GM11168 (cell line): Measurements from ENCODE around the gene KRTAP4-1.
"Not testable (repeated sequence)": the region's sequence is repeated elsewhere in the genome, so short reads cannot be mapped to it uniquely, and the experiment has no call there.

Experiments used
- in situ Hi-C: fragments of 300-500 bp; cut with MboI; formaldehyde crosslinking; loops from one replicate; pipeline ENCODE4 v1.12.0; 2022; ENCODE audit warnings: low sequenced_read_pairs; ENCODE audit not compliant: unreplicated experiment

The KRTAP4-1 gene

DNA sequence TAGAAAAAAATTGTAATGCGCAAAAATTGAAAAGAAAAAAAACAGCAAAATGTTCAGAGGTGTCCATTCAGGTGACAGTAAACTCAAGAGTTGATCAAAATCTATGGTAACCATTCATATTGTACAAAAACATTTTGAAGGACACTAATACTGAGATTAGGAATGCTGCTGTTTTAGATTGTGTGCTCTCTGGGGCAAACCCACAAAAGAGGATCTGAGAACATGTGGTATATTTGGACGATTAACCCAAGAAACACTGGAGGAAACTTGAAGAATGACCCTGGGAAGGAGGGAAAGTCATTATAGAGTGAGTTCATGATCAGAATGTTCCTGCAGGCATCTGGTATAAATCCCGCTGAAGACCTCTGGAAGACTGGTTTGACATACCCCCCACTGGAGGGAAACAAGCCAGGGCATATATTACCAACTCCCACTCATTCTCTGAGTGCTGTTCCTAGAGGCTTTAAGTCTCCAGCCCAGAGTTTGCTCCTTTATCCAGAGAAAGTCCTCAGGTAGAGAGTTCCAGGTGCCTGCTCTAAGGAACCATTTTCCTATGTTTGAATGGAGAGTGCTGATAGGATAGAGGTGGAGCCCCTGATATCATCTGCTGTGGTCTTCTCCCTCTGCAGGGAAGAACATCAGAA lies 7.8 kb downstream of the KRTAP4-1 start:
- in situ Hi-C loops, result no loop called here

- in situ Hi-C loops, result no loop called here
Measured at GRCh38 chr17:41171886-41172285, 12.8 kb downstream of the KRTAP4-1 start.

GRCh38 chr17:41168121-41168520 lies 16.6 kb downstream of the KRTAP4-1 start, which contains the start of gene KRTAP4-3:
TSS of gene KRTAP4-3 (minus strand) at chr17:41168221. CDS start at chr17:41168172, 49 bp downstream.
- in situ Hi-C loops, result no loop called here

DNA sequence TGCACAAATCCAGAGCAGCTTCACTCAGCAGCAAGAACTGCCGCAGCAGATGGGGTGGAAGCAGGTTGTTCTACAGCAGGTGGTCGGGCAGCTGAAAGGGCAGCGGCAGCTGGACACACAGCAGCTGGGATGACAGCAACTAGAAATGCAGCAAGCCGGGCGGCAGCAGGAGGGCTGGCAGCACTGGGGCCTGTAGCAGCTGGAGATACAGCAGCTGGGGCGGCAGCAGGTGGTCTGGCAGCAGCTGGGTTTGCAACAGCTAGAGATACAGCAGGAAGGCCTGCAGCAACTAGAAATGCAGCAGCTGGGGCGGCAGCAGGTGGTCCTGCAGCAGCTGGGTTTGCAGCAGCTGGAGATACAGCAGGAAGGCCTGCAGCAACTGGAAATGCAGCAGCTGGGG lies 17.1 kb downstream of the KRTAP4-1 start:
- in situ Hi-C loops, result no loop called here

GRCh38 chr17:41163828-41164227 lies 20.9 kb downstream of the KRTAP4-1 start:
- in situ Hi-C loops, result no loop called here

DNA sequence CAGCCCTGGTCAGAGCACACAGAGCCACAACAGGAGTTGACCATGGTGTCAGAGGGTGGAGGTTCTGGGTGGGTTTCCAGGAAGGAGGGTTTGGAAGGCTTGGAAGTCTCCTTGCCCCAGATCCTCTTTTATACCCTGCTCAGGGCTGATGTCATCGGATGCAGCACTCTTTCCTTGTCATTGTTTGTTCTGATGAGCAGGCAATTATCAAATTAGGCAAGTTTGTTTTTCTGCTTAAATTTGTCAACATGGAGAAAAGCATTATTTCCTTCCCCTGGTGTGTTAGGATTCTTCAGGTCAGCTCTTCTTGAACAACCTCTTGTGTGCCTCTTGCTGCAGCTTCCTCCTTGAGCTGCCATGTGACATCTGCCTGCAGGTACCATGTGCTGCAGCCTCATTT lies 24.1 kb downstream of the KRTAP4-1 start, which contains the start of gene KRTAP4-4:
Gene KRTAP4-4, minus strand, starts transcription at position 101 of the 400 bp plus-strand sequence. Its CDS starts 57 bp downstream, at position 44.
- in situ Hi-C loops, result no loop called here

- in situ Hi-C loops, result not testable (repeated sequence)
Measured at GRCh38 chr17:41160190-41160589, 24.5 kb downstream of the KRTAP4-1 start.

DNA sequence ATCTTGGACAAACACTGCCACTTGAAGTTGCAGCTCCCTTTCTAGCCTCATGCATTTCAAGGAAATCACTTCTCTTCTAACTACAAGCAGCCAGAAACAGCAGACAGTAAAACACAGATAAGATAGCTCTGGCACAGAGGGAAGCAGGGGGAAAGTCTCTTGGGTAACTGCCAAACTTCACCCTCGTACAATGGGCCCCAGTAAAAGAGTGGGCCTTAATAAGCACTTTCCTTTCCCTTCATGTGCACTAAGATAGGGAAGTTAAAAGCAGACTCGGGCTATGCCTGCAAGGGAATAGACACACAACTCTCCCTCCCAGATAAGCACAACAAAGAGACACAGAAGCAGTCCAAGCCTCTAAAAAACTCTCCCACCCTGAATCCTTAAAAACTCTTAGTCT lies 30.9 kb downstream of the KRTAP4-1 start:
- in situ Hi-C loops, result no loop called here

DNA sequence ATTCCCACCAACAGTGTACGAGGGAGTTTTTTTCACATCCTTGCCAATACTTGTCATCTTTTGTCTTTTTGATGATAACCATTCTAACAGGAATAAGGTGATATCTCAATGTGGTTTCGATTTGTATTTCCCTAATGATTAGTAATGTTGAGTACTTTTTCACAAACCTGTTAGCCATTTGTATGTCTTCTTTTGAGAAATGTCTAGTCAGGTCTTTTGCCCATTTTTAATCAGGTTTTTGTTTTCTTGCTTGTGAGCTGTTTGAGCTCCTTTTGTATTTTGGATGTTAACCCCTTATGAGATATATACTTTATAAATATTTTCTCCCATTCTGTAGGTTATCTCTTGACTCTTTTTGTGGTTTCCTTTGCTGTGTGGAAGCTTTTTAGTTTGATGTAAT lies 33.2 kb downstream of the KRTAP4-1 start:
- in situ Hi-C loops, result no loop called here

- in situ Hi-C loops, result no loop called here
Measured at GRCh38 chr17:41150026-41150425, 34.7 kb downstream of the KRTAP4-1 start.

- in situ Hi-C loops, result no loop called here
Measured at GRCh38 chr17:41149652-41149985, 35.1 kb downstream of the KRTAP4-1 start, which contains the start of gene KRTAP4-5. TSS of gene KRTAP4-5 (minus strand) at chr17:41149825. CDS start at chr17:41149767, 58 bp downstream.

DNA sequence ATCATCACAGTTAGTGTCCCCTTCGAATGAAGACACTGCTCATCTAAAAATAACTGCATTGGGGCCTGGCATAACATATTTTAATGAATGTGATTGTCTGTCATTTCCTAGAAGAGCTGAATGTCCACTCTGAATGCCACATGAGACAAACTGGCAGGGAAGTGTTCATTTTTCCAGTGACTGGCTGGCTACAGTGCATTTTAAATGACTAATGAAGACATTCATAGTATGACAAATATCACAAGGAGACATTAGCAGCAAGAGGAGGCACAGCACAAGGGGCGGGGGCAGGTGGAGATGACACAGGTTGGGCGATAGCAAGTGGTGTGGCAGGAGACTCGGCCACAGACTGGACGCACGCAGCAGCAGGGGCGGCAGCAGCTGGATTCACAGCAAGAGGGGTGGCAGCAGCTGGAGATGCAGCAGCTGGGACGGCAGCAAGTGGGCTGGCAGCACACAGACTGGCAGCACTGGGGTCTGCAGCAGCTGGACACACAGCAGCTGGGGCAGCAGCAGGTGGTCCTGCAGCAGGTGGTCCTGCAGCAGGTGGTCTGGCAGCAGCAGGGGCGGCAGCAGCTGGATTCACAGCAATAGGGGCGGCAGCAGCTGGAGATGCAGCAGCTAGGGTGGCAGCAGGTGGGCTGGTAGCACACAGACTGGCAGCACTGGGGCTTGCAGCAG lies 35.6 kb downstream of the KRTAP4-1 start:
- in situ Hi-C loops, result not testable (repeated sequence)

DNA sequence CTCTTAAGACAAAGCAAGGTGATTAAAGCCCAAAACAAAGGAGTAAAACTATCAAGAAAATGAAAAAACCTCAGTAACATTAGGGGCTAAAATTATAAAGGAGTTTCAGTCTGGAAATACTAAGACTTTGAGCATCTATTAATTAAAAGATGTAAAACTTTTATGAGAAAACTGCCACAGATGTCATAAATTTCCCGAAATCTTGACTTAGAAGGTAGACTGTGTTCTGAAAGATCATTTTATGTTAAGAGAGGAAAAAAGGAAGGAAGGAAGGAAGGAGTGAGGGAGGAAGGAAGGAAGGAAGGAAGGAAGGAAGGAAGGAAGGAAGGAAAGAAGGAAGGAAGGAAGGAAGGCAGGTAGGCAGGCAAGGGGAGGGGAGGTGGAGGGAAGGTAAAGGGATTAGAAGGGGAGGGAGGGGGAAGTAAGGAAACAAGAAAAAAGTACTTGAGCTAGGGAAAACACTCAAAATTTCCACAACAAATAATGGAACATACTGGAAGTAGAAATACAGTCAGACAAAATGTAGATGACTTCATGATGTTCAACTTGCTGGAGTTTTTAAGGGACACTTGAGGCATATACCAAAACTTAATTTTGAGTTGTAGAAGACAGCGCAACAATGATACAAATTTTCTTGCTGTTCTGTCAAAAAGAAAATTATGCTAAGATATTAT lies 37.0 kb downstream of the KRTAP4-1 start:
- in situ Hi-C loops, result no loop called here

- in situ Hi-C loops, result no loop called here
Measured at GRCh38 chr17:41145261-41145660, 39.5 kb downstream of the KRTAP4-1 start.

DNA sequence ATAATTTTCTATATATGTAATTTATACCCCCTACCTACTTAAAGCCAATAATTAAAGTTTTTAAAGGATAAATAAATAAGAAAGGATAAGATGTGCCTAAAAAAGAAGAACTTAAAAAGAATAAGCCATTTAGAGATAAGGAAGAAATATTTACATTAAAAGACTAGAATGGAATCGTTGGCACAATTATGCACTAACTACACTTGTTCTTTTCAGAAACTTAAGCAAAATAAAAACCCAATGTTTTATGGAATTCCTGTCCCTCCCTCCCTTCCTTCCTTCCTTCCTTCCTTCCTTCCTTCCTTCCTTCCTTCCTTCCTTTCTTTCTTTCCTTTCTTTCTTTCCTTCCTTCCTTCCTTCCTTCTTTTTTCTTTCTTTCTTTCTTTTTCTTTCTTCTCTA lies 39.9 kb downstream of the KRTAP4-1 start:
- in situ Hi-C loops, result no loop called here

- in situ Hi-C loops, result no loop called here
Measured at GRCh38 chr17:41141361-41141760, 43.4 kb downstream of the KRTAP4-1 start.

GRCh38 chr17:41140360-41141131 lies 44.2 kb downstream of the KRTAP4-1 start, which contains the start of gene KRTAP4-6:
TSS of gene KRTAP4-6 (minus strand) at chr17:41140544. CDS start at chr17:41140487, 57 bp downstream.
- in situ Hi-C loops, result no loop called here

DNA sequence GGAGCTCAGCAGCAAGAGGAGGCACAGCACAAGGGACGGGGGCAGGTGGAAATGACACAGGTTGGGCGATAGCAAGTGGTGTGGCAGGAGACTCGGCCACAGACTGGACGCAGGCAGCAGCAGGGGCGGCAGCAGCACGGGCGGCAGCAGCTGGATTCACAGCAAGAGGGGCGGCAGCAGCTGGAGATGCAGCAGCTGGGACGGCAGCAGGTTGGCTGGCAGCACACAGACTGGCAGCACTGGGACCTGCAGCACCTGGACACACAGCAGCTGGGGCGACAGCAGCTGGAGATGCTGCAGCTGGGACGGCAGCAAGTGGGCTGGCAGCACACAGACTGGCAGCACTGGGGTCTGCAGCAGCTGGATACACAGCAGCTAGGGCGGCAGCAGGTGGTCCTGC lies 44.8 kb downstream of the KRTAP4-1 start:
- in situ Hi-C loops, result not testable (repeated sequence)
